GM21515 (cell line): ENCODE measurements around the gene AHI1.

Source experiments
- ATAC-seq: cut with Tn5 transposase; IDR thresholded peaks from one replicate; pipeline ENCODE4 v1.9.1; 2021; ENCODE audit not compliant: unreplicated experiment

AHI1 gene

GRCh38 chr6:135497412-135498184, at the start of gene AHI1:
AHI1 (minus strand) TSS chr6:135497740; CDS start chr6:135492237, 5,503 bp downstream.
- ATAC-seq, result peak; percentile 94

GRCh38 chr6:135546680-135547418, 49.3 kb upstream of the AHI1 start:
- no peak for ATAC-seq

GRCh38 chr6:135546206-135546605, 48.7 kb upstream of the AHI1 start:
- ATAC-seq, result no peak

- no peak for ATAC-seq
Measured at GRCh38 chr6:135540207-135540840, 42.8 kb upstream of the AHI1 start.

- no peak for ATAC-seq
Measured at GRCh38 chr6:135537741-135538301, 40.3 kb upstream of the AHI1 start.

- no peak for ATAC-seq
Measured at GRCh38 chr6:135535989-135536414, 38.5 kb upstream of the AHI1 start.

- ATAC-seq, result no peak
Measured at GRCh38 chr6:135534773-135535380, 37.3 kb upstream of the AHI1 start.

GRCh38 chr6:135532559-135532958, 35.0 kb upstream of the AHI1 start:
- ATAC-seq, result no peak

GRCh38 chr6:135531954-135532490, 34.5 kb upstream of the AHI1 start:
- ATAC-seq, result no peak

- no peak for ATAC-seq
Measured at GRCh38 chr6:135530113-135530512, 32.6 kb upstream of the AHI1 start.

- no peak for ATAC-seq
Measured at GRCh38 chr6:135527960-135528249, 30.4 kb upstream of the AHI1 start.

GRCh38 chr6:135527116-135527959, 29.8 kb upstream of the AHI1 start:
- ATAC-seq, result no peak

- ATAC-seq, result no peak
Measured at GRCh38 chr6:135525594-135525993, 28.1 kb upstream of the AHI1 start.

- no peak for ATAC-seq
Measured at GRCh38 chr6:135522965-135523692, 25.6 kb upstream of the AHI1 start.

GRCh38 chr6:135521431-135521830, 23.9 kb upstream of the AHI1 start:
- no peak for ATAC-seq

GRCh38 chr6:135520781-135521180, 23.2 kb upstream of the AHI1 start:
- no peak for ATAC-seq

GRCh38 chr6:135519348-135519747, 21.8 kb upstream of the AHI1 start:
- ATAC-seq, result no peak

- ATAC-seq, result no peak
Measured at GRCh38 chr6:135517527-135517926, 20.0 kb upstream of the AHI1 start.

GRCh38 chr6:135514706-135515105, 17.2 kb upstream of the AHI1 start:
- no peak for ATAC-seq
